ENCODE data around the gene IL17B.
A peak's percentile ranks its signal among the peaks of the same experiment; 100 is the strongest.

The IL17B gene

GRCh38 chr5:149416987-149417710 is 38.1 kb upstream of the IL17B start:
- H4K12ac ChIP-seq (ENCODE audit: low read depth, low read length): no peak overlapping the region
- no peaks in the 10 kb centered on the region for H3K36me3 ChIP-seq (ENCODE audit: control insufficient read depth in 1 of 2, insufficient read depth in 2 of 2, low read length in 2 of 2)
- peak overlapping the region; percentile 66 for H2BK12ac ChIP-seq (ENCODE audit: low read length)
- H3K4ac ChIP-seq (ENCODE audit: low read depth, low read length): no peak overlapping the region
- H3K79me2 ChIP-seq (ENCODE audit: control insufficient read depth, insufficient read depth, low read length, poor library complexity): no peaks in the 10 kb centered on the region
- H3K79me1 ChIP-seq (ENCODE audit: low read length): peaks cover 28% of the 10 kb centered on the region
- peaks cover 25 to 47% of the 10 kb centered on the region in 2 experiments for H3K4me1 ChIP-seq (ENCODE audit: control insufficient read depth in 1 of 2, insufficient read depth in 2 of 2, low read length in 2 of 2)
- H3K27me3 ChIP-seq (ENCODE audit: insufficient read depth, low read length): no peaks in the 10 kb centered on the region
- WGBS (ENCODE audit: extremely low coverage, insufficient coverage, insufficient read length): 100% methylated on average over 2 of the region's 8 CpGs
- no peak overlapping the region for H3K9ac ChIP-seq (ENCODE audit: low read length)
- H2AK5ac ChIP-seq (ENCODE audit: low read length): no peak overlapping the region
- H3K27ac ChIP-seq (ENCODE audit: low read depth, low read length): peak overlapping the region; percentile 51
- no peak overlapping the region for H3K4me3 ChIP-seq (ENCODE audit: low read depth, low read length)
- H3K14ac ChIP-seq (ENCODE audit: low read length): peak overlapping the region; percentile 50
- no peak for DNase-seq
- no peak overlapping the region for H2AFZ ChIP-seq (ENCODE audit: insufficient read depth, low read length, poor library complexity)
- no peak overlapping the region for H3K23ac ChIP-seq (ENCODE audit: low read length)
- H2BK5ac ChIP-seq (ENCODE audit: low read depth, low read length, poor library complexity): peak overlapping the region; percentile 15
- peaks cover 2% of the 10 kb centered on the region for H3K9me3 ChIP-seq (ENCODE audit: insufficient read depth, low read depth, low read length)
- peak overlapping the region; percentile 41 for H3K4me2 ChIP-seq (ENCODE audit: low read length)
- peak overlapping the region; percentile 77 for H2BK120ac ChIP-seq (ENCODE audit: insufficient read depth, low read length, poor library complexity)
- H4K91ac ChIP-seq (ENCODE audit: low read depth, low read length): peak overlapping the region; percentile 64
- no peak overlapping the region for H3K18ac ChIP-seq (ENCODE audit: low read length)
- H4K8ac ChIP-seq (ENCODE audit: low read depth, low read length): no peak overlapping the region

GRCh38 chr5:149415066-149415967 is 36.2 kb upstream of the IL17B start:
- H3K27me3 ChIP-seq (ENCODE audit: insufficient read depth, low read length): no peaks in the 10 kb centered on the region
- peak overlapping the region; percentile 22 for H4K91ac ChIP-seq (ENCODE audit: low read depth, low read length)
- no peak overlapping the region for H4K12ac ChIP-seq (ENCODE audit: low read depth, low read length)

GRCh38 chr5:149414405-149415065 is 35.4 kb upstream of the IL17B start:
- Histone ChIP-seq H4K12ac (ENCODE audit: low read depth, low read length) (no peak overlapping the region), H3K36me3 (ENCODE audit: control insufficient read depth in 1 of 2, insufficient read depth in 2 of 2, low read length in 2 of 2) (no peaks in the 10 kb centered on the region), H3K79me1 (ENCODE audit: low read length) (peaks cover 14% of the 10 kb centered on the region), H3K4me2 (ENCODE audit: low read length) (no peak overlapping the region), H3K23ac (ENCODE audit: low read length) (no peak overlapping the region), H3K4me1 (ENCODE audit: control insufficient read depth in 1 of 2, insufficient read depth in 2 of 2, low read length in 2 of 2) (peaks cover 14 to 32% of the 10 kb centered on the region in 2 experiments), H3K4me3 (ENCODE audit: low read depth, low read length) (no peak overlapping the region), H3K14ac (ENCODE audit: low read length) (no peak overlapping the region), H3K4ac (ENCODE audit: low read depth, low read length) (no peak overlapping the region), H2AFZ (ENCODE audit: insufficient read depth, low read length, poor library complexity) (no peak overlapping the region), H4K91ac (ENCODE audit: low read depth, low read length) (peak overlapping the region; percentile 44), H3K9me3 (ENCODE audit: insufficient read depth, low read depth, low read length) (peaks cover 2% of the 10 kb centered on the region), H3K27me3 (ENCODE audit: insufficient read depth, low read length) (no peaks in the 10 kb centered on the region), H3K27ac (ENCODE audit: low read depth, low read length) (no peak overlapping the region), H3K18ac (ENCODE audit: low read length) (no peak overlapping the region), H3K9ac (ENCODE audit: low read length) (no peak overlapping the region), H4K8ac (ENCODE audit: low read depth, low read length) (no peak overlapping the region), H2AK5ac (ENCODE audit: low read length) (no peak overlapping the region), H2BK12ac (ENCODE audit: low read length) (peak overlapping the region; percentile 5), H2BK120ac (ENCODE audit: insufficient read depth, low read length, poor library complexity) (no peak overlapping the region), H2BK5ac (ENCODE audit: low read depth, low read length, poor library complexity) (no peak overlapping the region), H3K79me2 (ENCODE audit: control insufficient read depth, insufficient read depth, low read length, poor library complexity) (no peaks in the 10 kb centered on the region)
- no peak for DNase-seq
- WGBS (ENCODE audit: extremely low coverage, insufficient coverage, insufficient read length): no CpG with 5 or more reads among the region's 7 CpGs

More at GRCh38 chr5:149415066-149415967, 36.2 kb upstream of the IL17B start:
- Histone ChIP-seq H3K4me3 (ENCODE audit: low read depth, low read length) (no peak overlapping the region), H2BK5ac (ENCODE audit: low read depth, low read length, poor library complexity) (no peak overlapping the region), H3K79me1 (ENCODE audit: low read length) (peaks cover 18% of the 10 kb centered on the region), H3K36me3 (ENCODE audit: control insufficient read depth in 1 of 2, insufficient read depth in 2 of 2, low read length in 2 of 2) (no peaks in the 10 kb centered on the region), H3K27ac (ENCODE audit: low read depth, low read length) (no peak overlapping the region), H2AK5ac (ENCODE audit: low read length) (no peak overlapping the region), H2BK12ac (ENCODE audit: low read length) (peak overlapping the region; percentile 3), H3K14ac (ENCODE audit: low read length) (no peak overlapping the region), H3K9me3 (ENCODE audit: insufficient read depth, low read depth, low read length) (peaks cover 2% of the 10 kb centered on the region), H3K9ac (ENCODE audit: low read length) (no peak overlapping the region), H3K4ac (ENCODE audit: low read depth, low read length) (no peak overlapping the region), H3K4me2 (ENCODE audit: low read length) (no peak overlapping the region), H3K18ac (ENCODE audit: low read length) (no peak overlapping the region), H3K23ac (ENCODE audit: low read length) (no peak overlapping the region), H3K79me2 (ENCODE audit: control insufficient read depth, insufficient read depth, low read length, poor library complexity) (no peaks in the 10 kb centered on the region), H4K8ac (ENCODE audit: low read depth, low read length) (no peak overlapping the region), H3K4me1 (ENCODE audit: control insufficient read depth in 1 of 2, insufficient read depth in 2 of 2, low read length in 2 of 2) (peaks cover 17 to 32% of the 10 kb centered on the region in 2 experiments), H2BK120ac (ENCODE audit: insufficient read depth, low read length, poor library complexity) (no peak overlapping the region), H2AFZ (ENCODE audit: insufficient read depth, low read length, poor library complexity) (no peak overlapping the region)
- DNase-seq: no peak
- no CpG with 5 or more reads among the region's 10 CpGs for WGBS (ENCODE audit: extremely low coverage, insufficient coverage, insufficient read length)

- H4K91ac ChIP-seq (ENCODE audit: low read depth, low read length): no peak overlapping the region
- H3K9me3 ChIP-seq (ENCODE audit: insufficient read depth, low read depth, low read length): peaks cover 2% of the 10 kb centered on the region
- no peaks in the 10 kb centered on the region for H3K27me3 ChIP-seq (ENCODE audit: insufficient read depth, low read length)
- peak overlapping the region; percentile 10 for H2BK5ac ChIP-seq (ENCODE audit: low read depth, low read length, poor library complexity)
- WGBS (ENCODE audit: extremely low coverage, insufficient coverage, insufficient read length): no CpG with 5 or more reads among the region's 16 CpGs
- H2AK5ac ChIP-seq (ENCODE audit: low read length): no peak overlapping the region
- no peak overlapping the region for H4K12ac ChIP-seq (ENCODE audit: low read depth, low read length)
- H3K4ac ChIP-seq (ENCODE audit: low read depth, low read length): no peak overlapping the region
- peaks cover 14 to 33% of the 10 kb centered on the region in 2 experiments for H3K4me1 ChIP-seq (ENCODE audit: control insufficient read depth in 1 of 2, insufficient read depth in 2 of 2, low read length in 2 of 2)
- H3K36me3 ChIP-seq (ENCODE audit: control insufficient read depth in 1 of 2, insufficient read depth in 2 of 2, low read length in 2 of 2): no peaks in the 10 kb centered on the region
- H3K79me2 ChIP-seq (ENCODE audit: control insufficient read depth, insufficient read depth, low read length, poor library complexity): no peaks in the 10 kb centered on the region
- no peak overlapping the region for H3K4me2 ChIP-seq (ENCODE audit: low read length)
- no peak overlapping the region for H3K18ac ChIP-seq (ENCODE audit: low read length)
- peak overlapping the region; percentile 35 for H2BK12ac ChIP-seq (ENCODE audit: low read length)
- DNase-seq: no peak
- H3K23ac ChIP-seq (ENCODE audit: low read length): no peak overlapping the region
- H2BK120ac ChIP-seq (ENCODE audit: insufficient read depth, low read length, poor library complexity): peak overlapping the region; percentile 1
- H3K79me1 ChIP-seq (ENCODE audit: low read length): peaks cover 14% of the 10 kb centered on the region
- H3K4me3 ChIP-seq (ENCODE audit: low read depth, low read length): no peak overlapping the region
- no peak overlapping the region for H3K14ac ChIP-seq (ENCODE audit: low read length)
- H3K9ac ChIP-seq (ENCODE audit: low read length): no peak overlapping the region
- H4K8ac ChIP-seq (ENCODE audit: low read depth, low read length): no peak overlapping the region
- H3K27ac ChIP-seq (ENCODE audit: low read depth, low read length): no peak overlapping the region
- no peak overlapping the region for H2AFZ ChIP-seq (ENCODE audit: insufficient read depth, low read length, poor library complexity)
These were observed 34.6 kb upstream of the IL17B start for GRCh38 chr5:149413477-149414210.

Measured in trophoblast cell (in vitro differentiated cells and primary cell).